Suprapubic skin (tissue), 3 donors: ENCODE results near the gene RAP1GAP.

Experiments used
- POLR2A ChIP-seq, 2 donors: fragments of 450-650 bp; IDR thresholded peaks; one replicate each; pipeline ENCODE4 v1.6.1; 2017; ENCODE audit warnings: antibody characterized with exemption in 2 of 2, mild to moderate bottlenecking in 2 of 2, moderate library complexity in 2 of 2
- TF ChIP-seq, protein P1 (sequence below), 2 donors: fragments of 200-600 bp in 1 of 2; fragments of 450-650 bp in 1 of 2; sonication (generic) in 1 of 2; IDR thresholded peaks; one replicate each; pipeline ENCODE4 v1.5.1; 2016 to 2019; ENCODE audit warnings: antibody characterized with exemption in 2 of 2, mild to moderate bottlenecking in 1 of 2, moderate library complexity in 1 of 2

DNA sequence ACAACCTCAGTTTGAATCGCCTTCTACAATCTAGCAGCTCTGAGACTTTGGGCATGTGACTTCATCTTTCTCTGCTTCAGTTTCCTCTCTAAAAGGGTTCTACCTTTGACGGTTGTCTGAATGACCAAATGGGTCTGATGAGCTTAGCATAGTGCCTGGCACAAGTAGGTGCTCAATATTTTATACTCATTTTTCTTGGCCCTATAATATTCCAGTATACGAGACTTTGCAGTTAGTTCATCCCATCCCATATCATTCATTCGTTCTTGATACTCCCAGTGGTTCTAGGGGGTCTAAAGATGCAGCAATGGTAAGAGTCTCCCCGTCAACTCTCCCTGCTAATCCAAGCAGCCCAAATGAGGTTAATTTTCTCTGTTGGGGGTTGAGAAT lies 92.4 kb downstream of the RAP1GAP start:
- TF ChIP-seq POLR2A (IDR thresholded peaks at IDR 0.05) = no peak
- TF ChIP-seq, protein P1, sequence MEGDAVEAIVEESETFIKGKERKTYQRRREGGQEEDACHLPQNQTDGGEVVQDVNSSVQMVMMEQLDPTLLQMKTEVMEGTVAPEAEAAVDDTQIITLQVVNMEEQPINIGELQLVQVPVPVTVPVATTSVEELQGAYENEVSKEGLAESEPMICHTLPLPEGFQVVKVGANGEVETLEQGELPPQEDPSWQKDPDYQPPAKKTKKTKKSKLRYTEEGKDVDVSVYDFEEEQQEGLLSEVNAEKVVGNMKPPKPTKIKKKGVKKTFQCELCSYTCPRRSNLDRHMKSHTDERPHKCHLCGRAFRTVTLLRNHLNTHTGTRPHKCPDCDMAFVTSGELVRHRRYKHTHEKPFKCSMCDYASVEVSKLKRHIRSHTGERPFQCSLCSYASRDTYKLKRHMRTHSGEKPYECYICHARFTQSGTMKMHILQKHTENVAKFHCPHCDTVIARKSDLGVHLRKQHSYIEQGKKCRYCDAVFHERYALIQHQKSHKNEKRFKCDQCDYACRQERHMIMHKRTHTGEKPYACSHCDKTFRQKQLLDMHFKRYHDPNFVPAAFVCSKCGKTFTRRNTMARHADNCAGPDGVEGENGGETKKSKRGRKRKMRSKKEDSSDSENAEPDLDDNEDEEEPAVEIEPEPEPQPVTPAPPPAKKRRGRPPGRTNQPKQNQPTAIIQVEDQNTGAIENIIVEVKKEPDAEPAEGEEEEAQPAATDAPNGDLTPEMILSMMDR (IDR thresholded peaks at IDR 0.05) = no peak
